Liver (tissue), 9 donors: ENCODE measurements around the gene PDX1. TPM values are rescaled to one million over a fixed set of nuclear protein-coding genes. Genes with fewer than 3 reads are reported as not detected.
A peak's percentile ranks its signal among the peaks of the same experiment; 100 is the strongest.

Experiments used
- DNase-seq: peaks from one replicate; pipeline ENCODE4 v3.0.0-alpha.2; 2017; ENCODE audit warnings: low spot score
- H3K27ac ChIP-seq, 2 donors: one replicate each; pipeline ENCODE4 v1.7.0; 2013; ENCODE audit warnings: inconsistent platforms in 2 of 2, low read length in 2 of 2, control low read depth in 1 of 2, low read depth in 1 of 2, mild to moderate bottlenecking in 1 of 2
- H3K27me3 ChIP-seq, 4 donors: one replicate each; pipeline versions ENCODE4 v1.6.1 to v1.7.0; 2013; ENCODE audit warnings: low read length in 3 of 4, inconsistent platforms in 1 of 4, mild to moderate bottlenecking in 1 of 4, moderate library complexity in 1 of 4; ENCODE audit not compliant: control insufficient read depth in 4 of 4, insufficient read depth in 4 of 4
- H3K36me3 ChIP-seq, 4 donors: one replicate each; pipeline versions ENCODE4 v1.6.1 to v1.7.0; 2013; ENCODE audit warnings: low read length in 3 of 4, mild to moderate bottlenecking in 3 of 4, low read depth in 1 of 4, moderate library complexity in 1 of 4; ENCODE audit not compliant: control insufficient read depth in 4 of 4, insufficient read depth in 3 of 4
- H3K4me1 ChIP-seq, 4 donors: one replicate each; pipeline versions ENCODE4 v1.6.1 to v1.7.0; 2013; ENCODE audit warnings: low read length in 3 of 4, mild to moderate bottlenecking in 3 of 4, moderate library complexity in 1 of 4; ENCODE audit not compliant: control insufficient read depth in 4 of 4, insufficient read depth in 4 of 4
- H3K4me3 ChIP-seq, 3 donors: one replicate each; pipeline versions ENCODE4 v1.6.1 to v1.7.0; 2013; ENCODE audit warnings: low read length in 3 of 3, control low read depth in 1 of 3, low read depth in 1 of 3, mild to moderate bottlenecking in 1 of 3
- H3K9ac ChIP-seq, 2 donors: one replicate each; pipeline ENCODE4 v1.7.0; 2013; ENCODE audit warnings: low read length in 2 of 2, mild to moderate bottlenecking in 2 of 2, moderate library complexity in 2 of 2, control low read depth in 1 of 2, low read depth in 1 of 2
- H3K9me3 ChIP-seq, 4 donors: one replicate each; pipeline versions ENCODE4 v1.6.1 to v1.7.0; 2013; ENCODE audit warnings: low read length in 3 of 4; ENCODE audit not compliant: control insufficient read depth in 4 of 4
- ATF3 ChIP-seq: IDR thresholded peaks from 2 replicates; pipeline ENCODE4 v1.6.1; 2016; ENCODE audit warnings: antibody characterized with exemption
- CTCF ChIP-seq: fragments of 150-350 bp; IDR thresholded peaks from 2 replicates; pipeline ENCODE4 v1.5.1; 2017; ENCODE audit warnings: improper control_type of control experiment, low read depth, low read length; ENCODE audit not compliant: missing input control
- EGR1 ChIP-seq, 2 donors: IDR thresholded peaks; 2 replicates each; pipeline ENCODE4 v1.6.1; 2016 to 2018; ENCODE audit warnings: antibody characterized with exemption in 2 of 2, low read depth in 2 of 2
- FOXA1 ChIP-seq: IDR thresholded peaks from 2 replicates; pipeline ENCODE4 v1.6.1; 2016; ENCODE audit warnings: antibody characterized with exemption
- FOXA2 ChIP-seq: IDR thresholded peaks from 2 replicates; pipeline ENCODE4 v1.6.1; 2016; ENCODE audit warnings: antibody characterized with exemption
- GABPA ChIP-seq, 2 donors: IDR thresholded peaks in 1 of 2; conservative IDR thresholded peaks in 1 of 2; 2 replicates each; pipeline ENCODE4 v1.6.1; 2016; ENCODE audit warnings: antibody characterized with exemption in 2 of 2, mild to moderate bottlenecking in 1 of 2, moderate library complexity in 1 of 2
- HNF4A ChIP-seq, 2 donors: conservative IDR thresholded peaks; 2 replicates each; pipeline ENCODE4 v1.6.1; 2016; ENCODE audit warnings: antibody characterized with exemption in 2 of 2, mild to moderate bottlenecking in 2 of 2
- HNF4G ChIP-seq: IDR thresholded peaks from 2 replicates; pipeline ENCODE4 v1.6.1; 2016; ENCODE audit warnings: antibody characterized with exemption
- JUND ChIP-seq, 2 donors: IDR thresholded peaks; 2 replicates each; pipeline ENCODE4 v1.6.1; 2016; ENCODE audit warnings: antibody characterized with exemption in 2 of 2
- MAX ChIP-seq: IDR thresholded peaks from 2 replicates; pipeline ENCODE4 v1.6.1; 2016; ENCODE audit warnings: antibody characterized with exemption
- RAD21 ChIP-seq, 2 donors: IDR thresholded peaks; 2 replicates each; pipeline ENCODE4 v1.6.1; 2016; ENCODE audit warnings: antibody characterized with exemption in 2 of 2, mild to moderate bottlenecking in 2 of 2
- REST ChIP-seq: IDR thresholded peaks from 2 replicates; pipeline ENCODE4 v1.6.1; 2016; ENCODE audit warnings: antibody characterized with exemption, mild to moderate bottlenecking
- RXRA ChIP-seq, 2 donors: IDR thresholded peaks; 2 replicates each; pipeline ENCODE4 v1.6.1; 2017 to 2018; ENCODE audit warnings: antibody characterized with exemption in 2 of 2, mild to moderate bottlenecking in 1 of 2
- SP1 ChIP-seq: IDR thresholded peaks from 2 replicates; pipeline ENCODE4 v1.6.1; 2018; ENCODE audit warnings: antibody characterized with exemption, mild to moderate bottlenecking
- TAF1 ChIP-seq: conservative IDR thresholded peaks from 2 replicates; pipeline ENCODE4 v1.6.1; 2016; ENCODE audit warnings: antibody characterized with exemption, mild to moderate bottlenecking
- YY1 ChIP-seq: IDR thresholded peaks from 2 replicates; pipeline ENCODE4 v1.6.1; 2016; ENCODE audit warnings: antibody characterized with exemption, mild to moderate bottlenecking
- ZBTB33 ChIP-seq: IDR thresholded peaks from 2 replicates; pipeline ENCODE4 v1.6.1; 2016; ENCODE audit warnings: antibody characterized with exemption
- WGBS: extraction: QIAGEN DNeasy Blood & Tissue Kit; methylation state at CpG from one replicate; pipeline ENCODE4 v1.1.7; 2013; 5-methylcytosine and 5-hydroxymethylcytosine counted together
- polyA plus RNA-seq, 2 donors: library from polyadenylated mRNA; stranded (reverse) in 1 of 2; unstranded in 1 of 2; fragments of 200-250 nt in 1 of 2; fragments of >200 nt in 1 of 2; fragmentation: Nextera tagmentation in 1 of 2; extraction: Ambion mirVana in 1 of 2; gene quantifications; one replicate each; pipeline versions ENCODE4 v1.2.1 to v1.2.3, GENCODE V29; 2013 to 2015
- total RNA-seq, 2 donors: library from RNA; depleted of rRNA; stranded (reverse); fragments of >200 nt; gene quantifications; one replicate each; pipeline ENCODE4 v1.2.3, GENCODE V29; 2014
- donor health status: healthy.
- donor health status: healthy.
- donor health status: healthy.
- donor health status: healthy.
- donor health status: healthy.

Gene PDX1
- total and polyA plus RNA-seq, 4 donors = 0.08 to 0.16 (median 0.10) TPM; not detected in 1

- no peak for DNase-seq
- Histone ChIP-seq H3K36me3 (no peaks in the 10 kb centered on the region), H3K4me1 (peaks cover 3 to 17% (median 10%) of the 10 kb centered on the region in 4 donors), H3K9ac (peak overlapping the region; percentile 27 to 30), H3K27ac (peak overlapping the region; percentile 92 to 96), H3K9me3 (no peaks in the 10 kb centered on the region), H3K4me3 (peak overlapping the region; percentile 66 to 85 (median 72)), H3K27me3 (peaks cover 0 to 7% (median 5%) of the 10 kb centered on the region in 4 donors)
- WGBS = 11% methylated on average over 25 of the region's 25 CpGs
- TF ChIP-seq ATF3 (no peak), RXRA (IDR thresholded peaks at IDR 0.05) (no peak), MAX (no peak), RAD21 (IDR thresholded peaks at IDR 0.05) (no peak), FOXA2 (no peak), ZBTB33 (no peak), SP1 (no peak), HNF4A (conservative IDR thresholded peaks at IDR 0.05) (no peak), CTCF (no peak), JUND (IDR thresholded peaks at IDR 0.05) (no peak), YY1 (no peak), FOXA1 (no peak), EGR1 (IDR thresholded peaks at IDR 0.05; ENCODE audit: low read depth in 2 of 2) (no peak)
Observed at GRCh38 chr13:27961227-27962085, 41.7 kb downstream of the PDX1 start.

- no peak for DNase-seq
- no peaks in the 10 kb centered on the region for H3K9me3 ChIP-seq
- peaks cover 3 to 17% (median 10%) of the 10 kb centered on the region in 4 donors for H3K4me1 ChIP-seq
- peaks cover 5 to 8% (median 6%) of the 10 kb centered on the region in 4 donors for H3K27me3 ChIP-seq
- no peak overlapping the region for H3K4me3 ChIP-seq
- no peak overlapping the region for H3K9ac ChIP-seq
- TF ChIP-seq ATF3 = no peak
- no peak for TF ChIP-seq REST
- TF ChIP-seq JUND (IDR thresholded peaks at IDR 0.05) = no peak
- no peak for TF ChIP-seq GABPA (IDR thresholded peaks at IDR 0.05 in 1 of 2, conservative IDR thresholded peaks at IDR 0.05 in 1 of 2)
- TF ChIP-seq RXRA (IDR thresholded peaks at IDR 0.05) = no peak
- TF ChIP-seq YY1 = no peak
- no peak for TF ChIP-seq HNF4A (conservative IDR thresholded peaks at IDR 0.05)
- no peak for TF ChIP-seq MAX
- no peak for TF ChIP-seq RAD21 (IDR thresholded peaks at IDR 0.05)
- no peak for TF ChIP-seq ZBTB33
- no peak for TF ChIP-seq SP1
- TF ChIP-seq TAF1 = no peak
- no peak for TF ChIP-seq HNF4G
- H3K27ac ChIP-seq = no peak overlapping the region
- WGBS = 63% methylated on average over 6 of the region's 6 CpGs
- H3K36me3 ChIP-seq = no peaks in the 10 kb centered on the region
Observed at GRCh38 chr13:27962128-27962841, 42.5 kb downstream of the PDX1 start.
